8988T (cell line): Measurements from ENCODE around the gene COPS2.
"Not testable (repeated sequence)": the region's sequence is repeated elsewhere in the genome, so short reads cannot be mapped to it uniquely, and the experiment has no call there.

Experiments
- DNase-seq: peaks from one replicate; pipeline ENCODE4 v3.0.0; 2011

The COPS2 gene

GRCh38 chr15:49101536-49101935 lies 53.9 kb downstream of the COPS2 start:
- DNase-seq, result no peak

DNA sequence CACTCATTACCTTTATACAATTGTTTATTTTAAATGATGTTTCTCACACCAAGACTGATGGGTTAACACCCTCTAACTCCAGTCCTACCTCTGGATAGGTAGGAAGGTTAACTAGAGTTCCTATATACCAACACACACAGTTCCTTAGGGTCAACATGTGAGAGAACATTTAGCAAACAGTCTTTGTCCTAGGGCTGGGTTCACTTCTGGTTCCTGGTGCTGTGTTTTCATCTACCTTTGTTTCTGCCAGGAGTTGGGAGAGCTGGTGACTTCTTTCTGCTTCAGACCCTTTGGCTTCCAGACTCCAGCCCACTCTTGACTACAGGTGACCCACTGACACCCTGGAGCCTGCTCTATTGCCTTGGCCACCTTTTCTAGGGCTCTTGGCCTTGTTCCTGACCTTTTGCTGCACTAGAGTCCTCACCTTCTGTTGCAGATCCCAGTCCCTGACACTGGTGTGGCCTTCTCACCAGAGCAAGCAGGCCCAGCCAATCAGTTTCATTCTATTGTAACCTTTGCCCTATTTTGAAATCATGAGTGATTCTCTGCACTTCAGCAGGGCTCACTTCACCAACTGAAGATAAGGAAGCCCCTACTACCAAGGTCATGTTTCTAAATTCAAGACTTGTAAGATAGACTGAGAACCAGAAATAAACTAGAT lies 59.2 kb downstream of the COPS2 start:
- no peak for DNase-seq

DNA sequence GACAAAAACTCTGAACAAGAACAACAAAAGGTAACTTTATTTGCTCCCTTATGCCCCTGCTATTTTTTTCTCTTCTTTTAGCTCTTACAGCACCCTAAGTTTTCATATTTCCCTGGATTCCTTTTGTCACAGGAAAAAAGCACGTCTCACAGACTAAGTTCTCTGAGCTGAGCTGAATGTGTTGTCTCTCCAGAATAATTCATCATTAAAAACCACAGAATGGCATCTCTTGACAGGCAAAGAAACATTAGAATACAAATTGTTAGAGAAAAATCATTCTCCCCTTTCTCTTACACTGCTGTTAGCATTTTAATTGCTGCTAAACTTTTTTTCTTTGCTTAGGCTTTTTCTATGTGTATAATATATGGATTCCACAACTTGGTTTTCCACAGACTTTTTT lies 60.5 kb downstream of the COPS2 start:
- no peak for DNase-seq

DNA sequence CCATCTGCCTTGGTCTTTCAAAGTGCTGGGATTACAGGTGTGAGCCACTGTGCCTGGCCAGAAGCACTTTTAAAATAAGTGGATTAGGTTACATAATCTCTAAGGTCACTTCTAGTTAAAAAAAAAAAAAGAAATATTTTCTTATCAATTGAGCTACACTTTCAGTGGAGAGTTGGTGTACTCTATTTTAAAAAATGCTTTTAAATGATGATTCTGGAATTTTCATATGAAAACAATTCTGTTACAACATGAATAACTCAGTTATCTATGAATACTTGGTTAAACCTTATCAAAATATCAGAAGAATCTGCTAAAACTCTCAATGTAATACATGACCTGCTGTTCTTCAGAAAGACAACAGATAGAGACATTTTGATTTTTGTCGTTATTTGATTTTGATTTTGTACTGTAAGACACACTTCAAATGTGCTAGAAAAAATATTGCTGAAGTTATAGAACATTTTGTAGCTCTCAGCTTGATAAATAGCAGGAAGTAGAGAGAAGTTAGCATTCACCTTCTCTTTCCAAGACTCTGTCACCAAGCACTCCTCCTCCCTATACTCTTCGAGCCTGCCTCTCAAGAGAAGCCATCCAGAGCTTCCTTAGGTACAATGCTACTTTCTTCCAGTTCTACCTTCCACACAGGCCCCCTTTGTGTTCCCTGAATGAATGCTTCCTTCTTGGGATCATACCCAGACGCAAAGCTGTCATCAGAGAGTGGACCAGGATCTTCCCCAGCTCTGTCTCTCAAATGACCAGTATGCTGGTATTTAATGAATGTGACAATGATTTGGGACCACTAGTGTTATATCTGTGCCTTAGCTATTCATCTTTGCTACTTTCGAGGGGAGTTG lies 61.9 kb downstream of the COPS2 start:
- DNase-seq, result no peak

DNA sequence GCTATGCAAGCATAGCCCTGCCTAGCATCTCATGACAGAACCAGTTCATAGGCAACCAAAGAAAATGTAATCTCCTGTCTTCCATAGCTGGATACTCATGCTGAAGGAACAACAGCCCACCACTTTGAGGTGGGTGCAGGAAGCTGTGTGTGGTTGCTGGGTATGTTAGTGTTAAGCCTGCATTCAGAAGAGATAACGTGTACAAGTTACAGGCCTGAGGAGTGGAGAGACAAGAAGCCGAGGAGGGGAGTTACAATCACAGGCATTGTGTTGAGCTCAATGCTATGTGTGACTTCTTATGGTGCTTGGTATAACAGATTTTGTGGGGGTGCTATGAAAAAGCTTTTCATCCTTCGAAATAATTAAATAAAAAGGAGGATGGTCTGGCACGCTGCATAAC lies 66.4 kb downstream of the COPS2 start:
- no peak for DNase-seq

GRCh38 chr15:49085696-49086459 lies 69.5 kb downstream of the COPS2 start:
- DNase-seq, result no peak

GRCh38 chr15:49084285-49084570 lies 71.2 kb downstream of the COPS2 start:
- DNase-seq, result no peak

GRCh38 chr15:49083401-49084284 lies 71.8 kb downstream of the COPS2 start:
- DNase-seq, result no peak

- DNase-seq, result no peak
These were observed 72.4 kb downstream of the COPS2 start for GRCh38 chr15:49082960-49083359.

DNA sequence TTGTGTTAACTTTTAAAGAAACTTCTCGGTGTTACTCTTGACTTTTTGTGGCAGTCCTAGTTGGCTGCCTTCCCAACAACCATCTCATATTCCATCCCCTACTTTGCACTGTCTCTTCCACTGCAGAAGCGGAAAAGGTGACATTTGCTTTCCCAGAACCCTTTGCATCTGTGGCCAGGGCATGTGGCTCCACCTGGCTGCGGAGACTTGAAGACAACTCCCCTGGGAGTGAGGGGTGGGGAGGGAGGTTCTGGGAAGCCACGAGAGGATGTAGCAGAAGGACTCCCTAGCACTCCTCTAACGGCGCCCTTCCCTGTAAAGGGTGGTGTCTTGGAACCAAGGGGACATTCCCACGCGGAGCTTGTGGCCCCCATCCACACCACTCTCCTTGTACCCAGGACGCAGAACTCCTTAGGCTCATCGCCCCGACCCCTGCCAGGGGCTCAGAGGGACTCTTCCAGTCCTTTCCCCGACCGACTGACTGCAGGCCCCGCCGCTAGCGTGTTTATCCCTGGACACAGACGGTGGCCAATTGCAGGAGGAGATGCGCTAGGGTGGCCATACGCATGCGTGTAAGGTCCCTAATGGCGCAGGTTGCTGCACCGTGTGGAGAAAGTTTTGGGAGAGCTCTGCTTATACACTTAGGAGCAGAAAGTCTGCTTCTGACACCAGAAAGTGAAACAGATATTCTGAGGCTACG lies 75.9 kb downstream of the COPS2 start:
- DNase-seq, result no peak

DNA sequence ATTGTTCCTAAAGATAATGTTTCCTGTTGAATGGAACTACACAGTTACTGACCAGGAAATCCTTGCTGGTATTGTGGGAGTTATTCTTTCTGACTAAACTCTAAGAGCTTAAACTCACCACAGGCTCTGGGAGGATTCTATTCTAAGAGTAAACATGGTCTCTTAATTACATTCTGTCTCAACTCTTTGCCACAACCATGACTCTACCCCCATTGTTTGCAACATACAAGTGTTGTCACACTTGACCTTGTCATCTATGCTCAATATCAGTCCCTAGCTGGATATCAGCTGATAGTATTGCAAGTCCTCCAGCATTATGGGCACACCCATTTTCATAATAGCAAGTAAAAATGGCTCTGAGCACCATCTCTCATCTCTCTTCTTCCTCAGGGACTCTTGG lies 79.5 kb downstream of the COPS2 start:
- no peak for DNase-seq

- DNase-seq, result not testable (repeated sequence)
These were observed 80.7 kb downstream of the COPS2 start for GRCh38 chr15:49074589-49075287.
